NB4 (cell line): ENCODE results near the gene PTEN.
A peak's percentile ranks its signal among the peaks of the same experiment; 100 is the strongest.

ENCODE experiments used
- DNase-seq: peaks from one replicate; pipeline ENCODE4 v3.0.0; 2010; ENCODE audit warnings: low read depth
- H3K4me3 ChIP-seq: one replicate; pipeline ENCODE4 v1.5.1; 2011; ENCODE audit warnings: mild to moderate bottlenecking, low read depth, low read length, moderate library complexity
- MYC ChIP-seq: IDR thresholded peaks from 2 replicates; pipeline ENCODE4 v1.6.1; 2011; ENCODE audit warnings: low read depth, low read length
- POLR2A ChIP-seq: IDR thresholded peaks from 2 replicates; pipeline ENCODE4 v1.6.1; 2011; ENCODE audit warnings: mild to moderate bottlenecking; ENCODE audit not compliant: insufficient read length; ENCODE audit errors: extremely low read depth
- TF ChIP-seq, protein P1 (sequence below): IDR thresholded peaks from one replicate; pipeline ENCODE4 v1.5.1; 2012; ENCODE audit warnings: low read depth, low read length
- TF ChIP-seq, protein P2 (sequence below): IDR thresholded peaks from 2 replicates; pipeline ENCODE4 v1.6.1; 2011; ENCODE audit warnings: low read depth, low read length

PTEN gene

DNA sequence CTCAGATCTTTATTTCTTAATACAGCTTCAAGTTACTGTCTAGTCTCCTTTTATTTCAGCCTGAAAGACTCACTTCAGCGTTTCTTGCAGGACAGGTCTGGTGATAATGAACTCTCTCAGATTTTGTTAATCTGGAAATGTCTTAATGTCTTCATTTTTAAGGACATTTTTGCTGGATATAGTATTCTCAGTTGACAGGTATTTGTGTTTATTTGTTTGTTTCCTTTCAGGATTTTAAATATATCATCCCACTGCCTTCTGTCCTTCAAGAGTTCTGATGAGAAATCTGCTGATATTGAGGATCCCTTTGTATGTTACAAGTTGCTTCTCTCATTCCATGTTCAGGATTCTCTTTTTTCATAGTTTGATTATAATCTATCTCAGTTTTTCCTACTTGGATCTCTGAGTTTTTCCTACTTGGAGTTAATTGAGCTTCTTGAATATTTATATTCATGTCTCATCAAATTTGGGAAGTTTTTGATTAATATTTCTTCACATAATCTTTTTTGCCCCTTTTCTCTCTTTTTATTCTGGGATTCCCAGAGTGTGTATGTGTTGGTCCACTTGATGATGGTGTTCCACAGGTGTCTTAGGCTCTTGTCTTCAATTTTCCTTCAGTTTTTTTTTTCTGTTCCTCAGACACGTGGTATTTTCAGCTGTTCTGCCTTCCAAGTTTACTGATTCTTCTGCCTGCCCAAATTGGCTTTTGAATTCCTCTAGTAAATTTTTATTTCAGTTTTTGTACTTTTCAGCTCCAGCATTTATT is 49.9 kb downstream of the PTEN start:
- TF ChIP-seq MYC = no peak
- TF ChIP-seq, protein P1, sequence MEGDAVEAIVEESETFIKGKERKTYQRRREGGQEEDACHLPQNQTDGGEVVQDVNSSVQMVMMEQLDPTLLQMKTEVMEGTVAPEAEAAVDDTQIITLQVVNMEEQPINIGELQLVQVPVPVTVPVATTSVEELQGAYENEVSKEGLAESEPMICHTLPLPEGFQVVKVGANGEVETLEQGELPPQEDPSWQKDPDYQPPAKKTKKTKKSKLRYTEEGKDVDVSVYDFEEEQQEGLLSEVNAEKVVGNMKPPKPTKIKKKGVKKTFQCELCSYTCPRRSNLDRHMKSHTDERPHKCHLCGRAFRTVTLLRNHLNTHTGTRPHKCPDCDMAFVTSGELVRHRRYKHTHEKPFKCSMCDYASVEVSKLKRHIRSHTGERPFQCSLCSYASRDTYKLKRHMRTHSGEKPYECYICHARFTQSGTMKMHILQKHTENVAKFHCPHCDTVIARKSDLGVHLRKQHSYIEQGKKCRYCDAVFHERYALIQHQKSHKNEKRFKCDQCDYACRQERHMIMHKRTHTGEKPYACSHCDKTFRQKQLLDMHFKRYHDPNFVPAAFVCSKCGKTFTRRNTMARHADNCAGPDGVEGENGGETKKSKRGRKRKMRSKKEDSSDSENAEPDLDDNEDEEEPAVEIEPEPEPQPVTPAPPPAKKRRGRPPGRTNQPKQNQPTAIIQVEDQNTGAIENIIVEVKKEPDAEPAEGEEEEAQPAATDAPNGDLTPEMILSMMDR = no peak
- TF ChIP-seq, protein P2, sequence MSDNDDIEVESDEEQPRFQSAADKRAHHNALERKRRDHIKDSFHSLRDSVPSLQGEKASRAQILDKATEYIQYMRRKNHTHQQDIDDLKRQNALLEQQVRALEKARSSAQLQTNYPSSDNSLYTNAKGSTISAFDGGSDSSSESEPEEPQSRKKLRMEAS = no peak
- no peak for TF ChIP-seq POLR2A
- no peak overlapping the region for H3K4me3 ChIP-seq
- no peak for DNase-seq

DNA sequence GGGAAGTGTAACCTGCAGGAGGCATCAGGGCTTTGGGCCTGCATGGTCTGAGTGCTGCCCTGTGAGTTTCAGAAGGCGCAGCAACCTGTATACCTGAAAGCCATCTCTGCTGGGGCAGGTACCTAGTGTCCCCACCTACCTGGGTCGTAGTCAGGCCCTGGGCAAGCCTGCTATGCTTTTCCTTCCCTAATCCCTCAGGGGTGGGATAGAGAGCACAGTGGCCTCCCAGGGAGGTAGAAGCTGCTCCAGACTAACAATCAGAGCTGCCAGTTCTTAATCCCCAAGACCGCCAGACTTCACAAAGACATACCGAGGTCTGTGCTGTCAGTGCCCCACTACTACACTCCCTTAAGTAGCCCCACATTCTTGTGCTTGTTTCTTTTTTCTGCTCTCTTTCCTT is 52.0 kb downstream of the PTEN start:
- H3K4me3 ChIP-seq = no peak overlapping the region
- DNase-seq = no peak
- TF ChIP-seq, protein P2 = no peak
- TF ChIP-seq, protein P1 = no peak
- TF ChIP-seq POLR2A (no peak), MYC (no peak)

- H3K4me3 ChIP-seq = no peak overlapping the region
- peak; percentile 23 for DNase-seq
- TF ChIP-seq MYC (no peak), POLR2A (no peak)
- TF ChIP-seq, protein P1 = no peak
- TF ChIP-seq, protein P2 = no peak
These were observed 52.6 kb downstream of the PTEN start for GRCh38 chr10:87915989-87916388.

- TF ChIP-seq, protein P1 = no peak
- TF ChIP-seq MYC = no peak
- TF ChIP-seq, protein P2 = no peak
- TF ChIP-seq POLR2A = no peak
- H3K4me3 ChIP-seq = no peak overlapping the region
- no peak for DNase-seq
These were observed 53.1 kb downstream of the PTEN start for GRCh38 chr10:87916515-87916914.

GRCh38 chr10:87918254-87918859 is 54.9 kb downstream of the PTEN start:
- TF ChIP-seq, protein P1 = no peak
- TF ChIP-seq, protein P2 = no peak
- TF ChIP-seq POLR2A (no peak), MYC (no peak)
- no peak for DNase-seq
- H3K4me3 ChIP-seq = no peak overlapping the region
